Naive thymus-derived CD8-positive, alpha-beta T cell (primary cell): Measurements from ENCODE around the gene CTNNA2. TPM values are rescaled to one million over a fixed set of nuclear protein-coding genes. Genes with fewer than 3 reads are reported as not detected.

Experiments used
- ATAC-seq, 2 donors: fragments of 150-1000 bp; cut with Tn5 transposase in 1 of 2; sonication (Bioruptor Pico), chemical (Tn5 transposase) in 1 of 2; 1 replicate in 1 of 2; 2 replicates in 1 of 2; pipeline ENCODE4 v1.10.0; 2021; ENCODE audit warnings: mild to moderate bottlenecking in 2 of 2, moderate library complexity in 2 of 2
- POLR2A ChIA-PET: fragments of 350-600 bp; sonication (Branson Sonifier 250); formaldehyde crosslinking; loops from one replicate; lab custom pipeline; 2021; ENCODE audit warnings: antibody characterized with exemption; lab: Charles Lee
- DNase-seq, 10 donors: peaks; one replicate each; pipeline versions ENCODE4 v3.0.0 to v3.0.0-alpha.2; 2020 to 2022
- H3K27ac Mint-ChIP-seq, 10 donors: one replicate each; pipeline ENCODE4 v1.8.0; 2020 to 2022; ENCODE audit warnings: mild to moderate bottlenecking in 10 of 10, mixed read lengths in 10 of 10, moderate library complexity in 4 of 10, inconsistent platforms in 1 of 10
- H3K27me3 Mint-ChIP-seq, 5 donors: one replicate each; pipeline ENCODE4 v1.8.0; 2021 to 2022; ENCODE audit warnings: mixed read lengths in 5 of 5
- H3K36me3 Mint-ChIP-seq, 3 donors: one replicate each; pipeline ENCODE4 v1.8.0; 2020 to 2022; ENCODE audit warnings: mixed read lengths in 3 of 3, mild to moderate bottlenecking in 2 of 3, inconsistent platforms in 1 of 3
- H3K4me1 Mint-ChIP-seq, 4 donors: one replicate each; pipeline ENCODE4 v1.8.0; 2021 to 2022; ENCODE audit warnings: mixed read lengths in 4 of 4
- H3K4me3 Mint-ChIP-seq, 10 donors: one replicate each; pipeline ENCODE4 v1.8.0; 2020 to 2022; ENCODE audit warnings: mild to moderate bottlenecking in 10 of 10, mixed read lengths in 10 of 10, moderate library complexity in 6 of 10, inconsistent platforms in 1 of 10
- H3K9me3 Mint-ChIP-seq, 9 donors: one replicate each; pipeline ENCODE4 v1.8.0; 2020 to 2022; ENCODE audit warnings: mixed read lengths in 9 of 9, mild to moderate bottlenecking in 3 of 9, inconsistent platforms in 1 of 9, moderate library complexity in 1 of 9
- polyA plus RNA-seq, 3 donors: library from polyadenylated mRNA; unstranded; fragments of 300-500 nt; fragmentation: Illumina TruSeq; gene quantifications; one replicate each; pipeline ENCODE4 v1.2.3, GENCODE V29; 2021
- total RNA-seq, 8 experiments: library from RNA in 2 of 8; stranded (reverse) in 2 of 8; gene quantifications; one replicate each; pipeline ENCODE4 v1.2.3 and lab custom pipeline; 2021 to 2026

The CTNNA2 gene
- total and polyA plus RNA-seq, 5 experiments from 2014 or later: not detected

DNA sequence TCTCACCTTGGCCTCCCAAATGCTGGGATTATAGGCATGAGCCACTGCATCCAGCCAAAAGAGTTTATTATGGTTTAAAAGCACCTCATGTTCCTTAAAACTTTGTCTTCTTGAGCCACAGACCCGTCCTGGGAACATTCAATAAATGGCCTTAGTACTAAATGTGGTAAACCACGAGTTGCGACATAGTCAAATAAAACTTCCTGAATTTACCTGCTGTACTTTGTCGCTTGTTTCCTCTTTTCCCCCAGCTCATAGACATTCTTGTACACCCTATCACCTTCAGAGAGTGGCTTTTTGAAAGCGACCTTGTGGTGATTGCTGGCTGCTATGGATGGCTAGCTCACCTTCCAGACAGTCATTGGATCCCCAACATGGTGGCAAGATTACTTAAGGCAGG, 481.3 kb downstream of the CTNNA2 start:
- Mint-ChIP-seq H3K9me3 (peaks cover 0 to 16% (median 5%) of the 10 kb centered on the region in 9 donors), H3K27ac (no peak overlapping the region), H3K4me3 (no peak overlapping the region), H3K27me3 (peaks cover 2 to 12% (median 6%) of the 10 kb centered on the region in 5 donors), H3K4me1 (no peaks in the 10 kb centered on the region), H3K36me3 (no peaks in the 10 kb centered on the region)
- POLR2A ChIA-PET: no interaction called here
- DNase-seq (no peak), ATAC-seq (no peak)

DNA sequence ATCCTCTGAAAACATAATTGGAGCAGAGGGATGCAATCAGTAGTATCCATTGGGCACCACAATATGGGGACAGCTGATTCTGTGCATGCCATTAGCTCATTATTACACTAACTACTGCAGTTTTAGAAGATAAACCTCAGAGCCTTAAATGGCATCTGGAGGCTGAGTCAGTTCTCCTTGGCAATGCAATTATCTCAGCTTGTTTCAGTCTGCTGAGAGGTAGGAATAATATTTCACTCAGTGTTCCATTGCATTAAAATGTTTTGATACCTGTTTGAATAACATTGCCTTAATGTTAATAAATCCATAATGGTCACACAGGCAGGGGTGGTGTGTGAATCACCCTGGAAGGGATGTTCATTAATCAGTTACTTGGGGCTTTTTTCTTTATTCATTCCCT, 482.1 kb downstream of the CTNNA2 start:
- Mint-ChIP-seq H3K27me3 (peaks cover 2 to 15% (median 6%) of the 10 kb centered on the region in 5 donors), H3K4me1 (no peaks in the 10 kb centered on the region), H3K9me3 (peaks cover 0 to 19% (median 7%) of the 10 kb centered on the region in 9 donors), H3K36me3 (no peaks in the 10 kb centered on the region), H3K4me3 (no peak overlapping the region), H3K27ac (no peak overlapping the region)
- DNase-seq: no peak
- ATAC-seq: no peak
- POLR2A ChIA-PET: no interaction called here

DNA sequence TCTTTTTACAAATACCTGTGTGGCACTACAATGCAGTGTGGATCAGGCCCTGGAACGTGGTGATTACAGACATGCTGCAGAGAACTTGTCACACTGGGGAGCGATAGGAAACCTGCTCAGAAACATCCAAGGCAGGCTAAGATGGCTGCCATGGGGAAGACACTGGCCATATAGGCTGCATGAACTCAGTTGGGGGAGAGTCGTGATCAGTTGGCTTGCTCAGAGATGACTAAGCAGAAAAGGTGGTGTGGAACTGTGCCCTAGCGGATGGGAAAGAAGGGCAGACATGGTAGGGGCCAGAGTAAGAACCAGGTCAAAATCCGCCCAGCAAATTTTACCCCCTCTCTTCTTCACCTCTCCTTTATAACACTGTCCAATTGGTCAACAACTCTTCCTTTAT, 483.9 kb downstream of the CTNNA2 start:
- H3K36me3 Mint-ChIP-seq: no peaks in the 10 kb centered on the region

GRCh38 chr2:80001701-80002101, 488.9 kb downstream of the CTNNA2 start:
- no peak overlapping the region for H3K27ac Mint-ChIP-seq

More for the DNA sequence above, 483.9 kb downstream of the CTNNA2 start:
- no peaks in the 10 kb centered on the region for H3K4me1 Mint-ChIP-seq
- H3K4me3 Mint-ChIP-seq: no peak overlapping the region
- POLR2A ChIA-PET: no interaction called here
- ATAC-seq (no peak), DNase-seq (no peak)
- H3K27me3 Mint-ChIP-seq: peaks cover 0 to 7% (median 3%) of the 10 kb centered on the region in 5 donors
- H3K9me3 Mint-ChIP-seq: peaks cover 0 to 21% (median 4%) of the 10 kb centered on the region in 9 donors
- no peak overlapping the region for H3K27ac Mint-ChIP-seq

DNA sequence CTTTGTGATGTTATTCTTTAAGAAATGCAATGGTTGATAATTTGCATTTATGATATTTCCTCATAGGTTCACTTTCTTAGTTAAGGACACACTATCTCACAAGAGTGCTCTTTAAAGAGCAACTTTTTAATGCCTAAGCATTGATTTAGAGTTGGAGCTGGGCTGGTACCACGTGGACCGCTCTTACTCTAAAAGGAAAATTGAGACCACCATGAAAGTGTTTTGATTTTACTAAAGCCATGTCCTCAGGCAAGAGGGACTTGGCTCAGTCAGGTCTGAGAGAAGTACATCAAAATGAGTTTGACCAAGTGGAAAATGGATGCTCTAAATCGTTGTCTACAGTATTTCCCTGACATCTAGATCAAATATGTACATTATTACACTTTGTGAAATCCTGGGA, 489.3 kb downstream of the CTNNA2 start:
- DNase-seq: no peak
- POLR2A ChIA-PET: no interaction called here
- no peak for ATAC-seq

More at GRCh38 chr2:80001701-80002101, 488.9 kb downstream of the CTNNA2 start:
- DNase-seq: no peak
- POLR2A ChIA-PET: no interaction called here
- no peaks in the 10 kb centered on the region for H3K36me3 Mint-ChIP-seq
- no peak overlapping the region for H3K4me3 Mint-ChIP-seq
- no peaks in the 10 kb centered on the region for H3K4me1 Mint-ChIP-seq
- no peak for ATAC-seq
- peaks cover 0 to 3% (median 0%) of the 10 kb centered on the region in 5 donors for H3K27me3 Mint-ChIP-seq
- H3K9me3 Mint-ChIP-seq: peaks cover 0 to 12% (median 0%) of the 10 kb centered on the region in 9 donors

DNA sequence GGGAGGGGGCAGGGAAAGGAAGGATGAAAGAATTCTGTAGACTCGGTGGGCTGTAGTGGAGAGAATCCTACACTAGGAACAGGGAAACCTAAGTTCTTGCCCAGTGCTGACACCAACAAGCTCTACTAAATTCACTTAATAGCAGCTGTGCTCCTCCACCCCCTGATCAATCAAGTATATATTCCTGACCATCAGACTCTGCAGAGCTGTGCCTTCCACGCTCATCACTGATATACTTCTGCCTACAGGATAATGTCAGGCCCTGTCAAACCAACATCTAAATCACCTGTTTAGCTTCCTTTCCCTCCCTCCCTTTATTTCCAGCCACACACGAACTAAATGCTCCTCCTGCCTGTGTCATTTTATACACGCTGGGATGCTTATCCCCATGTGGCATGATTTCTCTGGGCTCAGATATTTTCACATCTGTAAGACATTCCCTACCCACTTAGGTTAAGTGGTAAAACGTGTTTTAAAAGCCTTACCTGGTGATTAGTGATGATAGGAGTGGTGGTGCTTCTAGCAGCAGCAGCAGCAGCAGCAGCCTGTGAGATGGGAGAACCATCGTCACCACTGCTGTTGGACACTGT, 489.8 kb downstream of the CTNNA2 start:
- POLR2A ChIA-PET: no interaction called here
- H3K9me3 Mint-ChIP-seq: peaks cover 0 to 12% (median 0%) of the 10 kb centered on the region in 9 donors
- H3K36me3 Mint-ChIP-seq: no peaks in the 10 kb centered on the region
- H3K27ac Mint-ChIP-seq: no peak overlapping the region
- ATAC-seq (no peak), DNase-seq (no peak)
- no peaks in the 10 kb centered on the region for H3K4me1 Mint-ChIP-seq
- no peak overlapping the region for H3K4me3 Mint-ChIP-seq
- peaks cover 0 to 3% (median 0%) of the 10 kb centered on the region in 5 donors for H3K27me3 Mint-ChIP-seq

More for the DNA sequence above, 489.3 kb downstream of the CTNNA2 start:
- Mint-ChIP-seq H3K9me3 (peaks cover 0 to 12% (median 0%) of the 10 kb centered on the region in 9 donors), H3K27ac (no peak overlapping the region), H3K27me3 (peaks cover 0 to 3% (median 0%) of the 10 kb centered on the region in 5 donors), H3K4me3 (no peak overlapping the region), H3K36me3 (no peaks in the 10 kb centered on the region), H3K4me1 (no peaks in the 10 kb centered on the region)

DNA sequence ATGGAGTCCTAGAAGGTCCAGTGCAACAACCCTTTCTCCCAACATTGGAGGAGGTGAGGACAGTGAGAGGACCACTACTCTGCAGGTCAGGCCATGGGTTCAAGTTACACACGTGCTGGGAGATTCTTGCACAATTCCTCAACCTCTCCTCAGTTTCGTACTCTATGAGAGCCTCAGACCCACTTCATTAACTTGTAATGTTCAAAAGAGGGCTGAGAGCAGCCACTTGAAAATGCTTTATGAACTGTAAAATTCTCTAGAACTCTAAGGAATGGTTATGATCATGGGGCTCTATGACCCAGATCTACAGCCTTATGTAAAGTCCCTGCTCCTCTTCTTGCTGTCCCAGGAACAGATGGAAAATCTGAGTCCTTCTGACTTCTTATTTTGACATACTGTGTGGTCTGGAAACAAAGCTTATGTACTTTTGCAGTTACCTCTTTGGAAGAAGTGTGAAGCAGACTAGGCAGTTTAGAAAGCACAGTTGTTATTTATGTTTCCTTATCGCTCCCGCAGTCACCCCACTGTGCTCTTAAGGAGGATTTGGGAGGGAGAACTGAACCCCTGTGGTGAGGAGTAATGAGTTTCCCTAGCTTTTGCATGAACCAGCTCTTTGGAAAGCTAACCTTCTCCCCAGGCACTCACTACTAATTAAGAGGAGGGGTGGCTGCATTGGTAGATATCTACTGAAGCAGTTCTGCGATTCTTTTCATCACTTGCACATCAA, 495.1 kb downstream of the CTNNA2 start:
- ATAC-seq: no peak

DNA sequence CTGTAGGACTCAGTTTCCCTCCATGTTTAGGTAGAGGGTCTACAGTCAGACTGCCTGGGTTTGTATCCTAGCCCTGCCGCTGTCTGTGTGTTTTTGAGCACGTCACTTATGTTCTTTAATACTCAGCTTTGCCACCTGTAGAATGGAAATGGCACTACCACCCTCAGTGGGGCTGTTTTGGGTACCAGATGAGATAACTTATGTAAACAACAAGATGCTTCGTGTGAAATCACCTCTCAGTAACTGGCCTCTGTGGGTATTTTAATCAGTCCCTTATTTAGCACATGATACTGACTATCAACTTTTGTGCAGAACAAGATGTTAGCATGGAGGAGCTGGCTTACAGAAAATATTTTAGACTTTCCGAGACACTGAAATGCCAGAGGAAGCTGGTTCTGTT, 495.7 kb downstream of the CTNNA2 start:
- Mint-ChIP-seq H3K27me3 (peaks cover 0 to 5% (median 0%) of the 10 kb centered on the region in 5 donors), H3K4me1 (no peaks in the 10 kb centered on the region), H3K4me3 (no peak overlapping the region), H3K36me3 (no peaks in the 10 kb centered on the region), H3K9me3 (peaks cover 0 to 6% (median 0%) of the 10 kb centered on the region in 9 donors), H3K27ac (no peak overlapping the region)
- POLR2A ChIA-PET: no interaction called here
- no peak for DNase-seq
- ATAC-seq: no peak

More for the DNA sequence above, 495.1 kb downstream of the CTNNA2 start:
- Mint-ChIP-seq H3K4me1 (no peaks in the 10 kb centered on the region), H3K27ac (no peak overlapping the region), H3K4me3 (no peak overlapping the region), H3K27me3 (peaks cover 0 to 3% (median 0%) of the 10 kb centered on the region in 5 donors), H3K9me3 (peaks cover 0 to 6% (median 0%) of the 10 kb centered on the region in 9 donors), H3K36me3 (no peaks in the 10 kb centered on the region)
- no peak for DNase-seq
- POLR2A ChIA-PET: no interaction called here

DNA sequence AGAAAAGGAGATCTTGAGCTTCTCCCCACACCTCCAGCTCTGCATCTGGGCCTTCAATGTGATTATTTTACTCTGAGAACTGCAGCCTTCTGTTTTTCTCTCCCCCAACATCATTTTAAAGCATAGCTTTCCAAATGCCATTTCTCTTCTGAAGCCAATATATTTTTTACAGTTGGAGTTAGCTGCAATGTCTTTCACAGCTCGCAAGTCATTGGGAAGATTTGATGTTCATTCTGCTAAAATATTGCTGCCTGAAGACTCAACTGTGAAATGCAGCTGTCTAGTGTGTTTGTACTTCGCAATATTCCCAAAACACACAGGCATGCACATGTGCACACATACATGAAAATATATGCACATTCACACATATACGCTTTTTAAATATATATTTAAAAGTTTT, 496.4 kb downstream of the CTNNA2 start:
- Mint-ChIP-seq H3K36me3 (no peaks in the 10 kb centered on the region), H3K27ac (no peak overlapping the region), H3K27me3 (peaks cover 0 to 6% (median 0%) of the 10 kb centered on the region in 5 donors), H3K9me3 (peaks cover 0 to 6% (median 0%) of the 10 kb centered on the region in 9 donors), H3K4me3 (no peak overlapping the region), H3K4me1 (no peaks in the 10 kb centered on the region)
- ATAC-seq: no peak
- POLR2A ChIA-PET: no interaction called here
- no peak for DNase-seq

DNA sequence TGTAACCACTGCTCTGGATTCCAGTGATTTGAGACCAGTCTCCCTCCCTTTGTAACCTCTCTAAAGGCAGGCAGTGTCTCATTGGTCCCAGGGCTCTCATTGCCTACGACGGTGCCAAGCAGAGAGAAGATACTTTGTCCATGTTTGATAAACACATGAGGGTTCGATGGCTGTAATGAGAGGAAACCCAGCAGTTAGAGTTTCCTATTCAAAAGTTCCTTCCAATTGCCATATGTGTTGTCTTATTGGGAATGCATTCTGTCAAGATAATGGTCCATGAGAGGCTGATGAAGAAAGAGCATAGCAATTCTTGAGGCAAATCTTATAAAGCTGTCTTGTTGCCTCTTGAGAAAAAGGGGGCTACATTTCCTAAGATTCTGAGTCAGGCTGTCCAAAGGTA, 499.2 kb downstream of the CTNNA2 start:
- Mint-ChIP-seq H3K9me3 (peaks cover 0 to 14% (median 3%) of the 10 kb centered on the region in 9 donors), H3K4me3 (no peak overlapping the region), H3K4me1 (no peaks in the 10 kb centered on the region), H3K27me3 (peaks cover 0 to 6% (median 0%) of the 10 kb centered on the region in 5 donors), H3K27ac (no peak overlapping the region), H3K36me3 (no peaks in the 10 kb centered on the region)
- DNase-seq: no peak
- POLR2A ChIA-PET: no interaction called here
- no peak for ATAC-seq

- Mint-ChIP-seq H3K4me1 (no peaks in the 10 kb centered on the region), H3K36me3 (no peaks in the 10 kb centered on the region), H3K27me3 (peaks cover 0 to 3% (median 0%) of the 10 kb centered on the region in 5 donors), H3K9me3 (peaks cover 0 to 14% (median 2%) of the 10 kb centered on the region in 9 donors), H3K27ac (no peak overlapping the region), H3K4me3 (no peak overlapping the region)
- ATAC-seq: no peak
- no peak for DNase-seq
- POLR2A ChIA-PET: no interaction called here
These were observed 501.8 kb downstream of the CTNNA2 start for GRCh38 chr2:80014637-80015036.

DNA sequence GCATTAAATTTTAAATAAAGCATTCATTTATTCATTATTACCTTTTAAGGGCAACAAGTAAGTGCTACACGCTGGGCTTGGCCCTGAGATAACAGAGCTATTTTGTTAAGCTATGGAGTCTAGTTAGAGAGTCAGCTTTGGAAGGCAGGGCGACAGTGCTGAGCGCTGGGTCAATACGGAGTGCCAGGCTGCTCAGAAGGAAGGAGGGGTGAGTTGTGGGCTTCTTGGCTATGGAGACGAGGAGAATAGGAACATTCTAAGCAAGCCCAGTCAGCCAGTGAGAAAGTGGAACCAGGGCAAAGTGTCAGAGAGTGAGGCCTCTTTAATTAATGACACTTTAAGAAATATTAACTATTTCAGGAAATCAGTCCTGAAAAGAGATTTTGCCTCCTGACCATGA, 503.3 kb downstream of the CTNNA2 start:
- POLR2A ChIA-PET: no interaction called here
- peaks cover 0 to 14% (median 2%) of the 10 kb centered on the region in 9 donors for H3K9me3 Mint-ChIP-seq
- ATAC-seq (no peak), DNase-seq (no peak)
- no peaks in the 10 kb centered on the region for H3K4me1 Mint-ChIP-seq
- H3K4me3 Mint-ChIP-seq: no peak overlapping the region
- no peaks in the 10 kb centered on the region for H3K36me3 Mint-ChIP-seq
- H3K27ac Mint-ChIP-seq: no peak overlapping the region
- H3K27me3 Mint-ChIP-seq: peaks cover 0 to 3% (median 0%) of the 10 kb centered on the region in 5 donors
